Karpas-422 (cell line): ENCODE measurements around the gene LRRC9. TPM values are rescaled to one million over a fixed set of nuclear protein-coding genes. Genes with fewer than 3 reads are reported as not detected.

Experiments
- DNase-seq: peaks from one replicate; pipeline ENCODE4 v3.0.0-alpha.2; 2015
- H2AFZ ChIP-seq: fragments of 200-600 bp; sonication (generic); 2 replicates; pipeline ENCODE4 v1.6.1; 2014; ENCODE audit warnings: antibody characterized with exemption, low read length, mixed read lengths
- H3K27ac ChIP-seq: fragments of 200-600 bp; sonication (generic); 2 replicates; pipeline ENCODE4 v1.5.1; 2014; ENCODE audit warnings: mild to moderate bottlenecking, low read length, moderate library complexity
- H3K27me3 ChIP-seq: fragments of 200-600 bp; sonication (generic); 2 replicates; pipeline ENCODE4 v1.6.1; 2014; ENCODE audit warnings: low read length, mixed read lengths
- H3K36me3 ChIP-seq: fragments of 200-600 bp; sonication (generic); 2 replicates; pipeline ENCODE4 v1.6.1; 2014; ENCODE audit warnings: low read length, mixed read lengths; ENCODE audit not compliant: insufficient read depth
- H3K4me1 ChIP-seq: fragments of 200-600 bp; sonication (generic); 2 replicates; pipeline ENCODE4 v1.6.1; 2014; ENCODE audit warnings: mild to moderate bottlenecking, low read length, mixed read lengths
- H3K4me2 ChIP-seq: fragments of 200-600 bp; sonication (generic); 2 replicates; pipeline ENCODE4 v1.6.1; 2014; ENCODE audit warnings: low read length, low read depth, mild to moderate bottlenecking; ENCODE audit not compliant: poor library complexity, severe bottlenecking
- H3K4me3 ChIP-seq: fragments of 200-600 bp; sonication (generic); 2 replicates; pipeline ENCODE4 v1.5.1; 2014; ENCODE audit warnings: mild to moderate bottlenecking, antibody characterized with exemption, low read length, mixed read lengths
- H3K79me2 ChIP-seq: fragments of 200-600 bp; sonication (generic); 2 replicates; pipeline ENCODE4 v1.6.1; 2014; ENCODE audit warnings: mild to moderate bottlenecking, low read length, mixed read lengths
- H3K9ac ChIP-seq: fragments of 200-600 bp; sonication (generic); 2 replicates; pipeline ENCODE4 v1.6.0; 2014; ENCODE audit warnings: low read length
- H3K9me2 ChIP-seq: fragments of 200-600 bp; sonication (generic), shearing (Covaris generic); replicated peaks from 2 replicates; pipeline ENCODE4 v1.6.0; 2014; ENCODE audit warnings: mild to moderate bottlenecking, low read length, moderate library complexity; ENCODE audit not compliant: insufficient read depth
- H3K9me3 ChIP-seq: fragments of 300-700, 200-600 bp; sonication (generic); 2 replicates; pipeline ENCODE4 v1.6.1; 2014; ENCODE audit warnings: low read length, mixed read lengths
- H4K20me1 ChIP-seq: fragments of 200-600 bp; sonication (generic); 2 replicates; pipeline ENCODE4 v1.6.1; 2014; ENCODE audit warnings: mild to moderate bottlenecking, antibody characterized with exemption, low read length, low read depth; ENCODE audit not compliant: insufficient read depth
- total RNA-seq: library from RNA; depleted of rRNA; stranded (reverse); fragments of >200 nt; shearing (Covaris generic); gene quantifications from 2 replicates; pipeline ENCODE4 v1.2.3, GENCODE V29; 2014; ENCODE audit warnings: low replicate concordance

Gene LRRC9
- total RNA-seq, 1 experiment from 2014 or later: not detected

DNA sequence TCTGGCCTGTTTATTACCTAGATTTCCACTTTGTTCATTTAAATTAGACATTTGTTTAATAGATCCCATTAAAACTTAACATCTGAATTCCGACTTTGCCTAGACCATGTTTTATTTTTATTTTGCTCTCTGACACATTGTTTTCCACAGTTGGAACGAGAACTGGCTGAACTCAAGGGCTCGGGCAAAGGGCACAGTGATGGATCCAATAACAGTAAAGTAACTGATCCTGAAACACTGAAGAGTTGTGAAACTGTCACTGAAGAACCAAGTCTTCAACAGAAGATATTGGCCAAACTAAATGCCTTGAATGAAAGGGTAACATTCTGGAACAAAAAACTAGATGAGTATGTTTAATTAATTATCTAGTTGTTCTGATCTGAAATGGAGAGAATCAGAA is 39.7 kb downstream of the LRRC9 start:
- H3K4me1 ChIP-seq: peaks cover 9% of the 10 kb centered on the region
- no peaks in the 10 kb centered on the region for H3K36me3 ChIP-seq
- H2AFZ ChIP-seq: no peak overlapping the region
- no peak overlapping the region for H3K4me3 ChIP-seq
- H3K27me3 ChIP-seq: 0 out of 2 replicates have a peak, but pooled peaks cover 3% of the 10 kb centered on the region
- H3K4me2 ChIP-seq: no peak overlapping the region
- no peaks in the 10 kb centered on the region for H4K20me1 ChIP-seq
- no peaks in the 10 kb centered on the region for H3K9me2 ChIP-seq
- no peak overlapping the region for H3K27ac ChIP-seq
- no peaks in the 10 kb centered on the region for H3K9me3 ChIP-seq
- H3K79me2 ChIP-seq: no peaks in the 10 kb centered on the region
- H3K9ac ChIP-seq: no peak overlapping the region
- no peak for DNase-seq

DNA sequence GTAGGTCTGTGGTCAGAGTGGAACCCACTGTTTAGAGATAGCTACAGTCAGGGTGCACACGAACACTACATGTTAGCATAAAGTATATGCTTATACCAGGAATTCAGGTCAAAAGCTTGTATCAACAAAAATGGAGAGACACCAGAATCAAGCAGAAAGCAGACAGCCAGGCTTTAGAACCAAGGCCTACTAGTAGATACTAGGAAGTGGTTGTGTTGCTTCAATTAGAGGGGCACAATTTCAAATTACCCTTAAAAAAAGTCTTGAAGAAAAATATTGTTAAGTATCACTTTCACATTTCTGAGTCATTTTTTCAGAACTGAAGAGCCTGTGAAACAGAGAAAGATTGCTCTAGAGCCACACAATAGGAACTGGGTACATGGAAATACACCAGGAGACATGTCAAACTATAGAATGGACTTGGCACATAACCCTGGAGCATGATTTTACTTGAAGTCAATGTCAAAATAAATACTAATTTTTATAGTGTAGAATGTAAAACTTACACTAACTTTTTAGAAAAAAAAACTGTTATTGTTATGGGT is 41.6 kb downstream of the LRRC9 start:
- Histone ChIP-seq H2AFZ (no peak overlapping the region), H3K4me1 (peaks cover 21% of the 10 kb centered on the region), H3K36me3 (no peaks in the 10 kb centered on the region), H3K9me2 (no peaks in the 10 kb centered on the region), H4K20me1 (no peaks in the 10 kb centered on the region), H3K9me3 (no peaks in the 10 kb centered on the region), H3K9ac (no peak overlapping the region), H3K79me2 (no peaks in the 10 kb centered on the region), H3K27ac (no peak overlapping the region), H3K4me2 (no peak overlapping the region), H3K4me3 (no peak overlapping the region), H3K27me3 (no peaks in the 10 kb centered on the region)
- no peak for DNase-seq

DNA sequence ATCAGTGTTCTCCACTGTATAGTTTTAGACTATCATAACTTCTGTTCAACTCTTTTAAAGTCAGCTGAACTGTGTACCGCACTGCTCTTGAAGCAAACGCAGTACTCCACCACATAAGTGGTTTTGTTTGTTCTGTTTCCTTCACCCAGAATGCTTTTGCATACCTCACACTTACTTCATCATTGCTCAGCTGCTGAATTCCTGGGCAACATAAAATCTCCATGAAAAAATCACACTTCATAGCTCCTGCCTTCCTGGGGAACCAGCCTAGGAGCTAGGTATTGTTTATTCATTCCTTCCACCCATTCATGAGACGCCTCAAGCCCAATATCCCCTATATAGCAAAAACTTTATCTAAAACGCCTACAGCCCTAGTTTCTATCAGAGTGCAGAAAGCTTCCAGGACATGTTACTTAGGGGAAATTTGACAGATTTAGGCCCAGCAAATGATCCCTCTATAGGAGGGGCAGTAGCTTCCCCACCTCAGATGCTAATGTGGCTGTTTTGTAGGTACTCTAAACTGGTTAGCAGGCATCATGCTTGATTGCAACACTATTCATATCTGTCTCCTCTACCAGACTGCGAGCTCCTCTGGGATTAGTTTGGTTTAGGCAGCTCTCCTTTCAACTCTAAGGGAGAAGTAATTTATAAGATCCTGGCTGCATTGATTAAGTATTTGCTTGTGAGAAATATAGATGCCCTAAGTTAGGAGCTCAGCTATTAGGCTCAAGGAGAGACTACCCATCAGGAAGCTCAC is 44.5 kb downstream of the LRRC9 start:
- Histone ChIP-seq H3K27ac (peak overlapping the region; percentile 87), H3K79me2 (no peaks in the 10 kb centered on the region), H3K4me3 (peak overlapping the region; percentile 64), H3K4me1 (peaks cover 21% of the 10 kb centered on the region), H2AFZ (peak overlapping the region; percentile 87), H3K9me3 (no peaks in the 10 kb centered on the region), H3K4me2 (peak overlapping the region; percentile 80), H3K9ac (peak overlapping the region; percentile 69), H4K20me1 (no peaks in the 10 kb centered on the region), H3K27me3 (no peaks in the 10 kb centered on the region), H3K36me3 (no peaks in the 10 kb centered on the region), H3K9me2 (no peaks in the 10 kb centered on the region)
- DNase-seq: peak; percentile 50

DNA sequence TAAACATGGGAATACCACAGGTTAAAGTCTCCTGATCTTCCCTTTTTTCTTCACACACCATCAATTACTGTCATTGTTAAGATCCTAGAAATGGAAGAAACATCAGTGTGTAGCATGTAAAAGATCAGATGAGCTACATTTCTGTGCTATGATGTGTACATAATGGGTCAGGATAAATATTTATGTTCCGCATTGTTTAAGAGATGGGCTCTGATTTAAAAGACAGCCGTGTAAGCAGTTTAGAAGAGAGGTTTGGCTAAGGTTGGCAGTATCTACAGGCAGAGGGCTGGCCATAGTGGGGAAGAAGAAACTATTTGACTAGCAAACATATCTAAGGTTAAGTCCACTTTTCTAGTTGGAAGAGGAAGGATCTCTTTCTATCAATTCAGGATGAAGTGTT is 49.4 kb downstream of the LRRC9 start:
- Histone ChIP-seq H3K4me2 (no peak overlapping the region), H3K4me1 (peaks cover 16% of the 10 kb centered on the region), H2AFZ (no peak overlapping the region), H4K20me1 (no peaks in the 10 kb centered on the region), H3K9ac (no peak overlapping the region), H3K27me3 (no peaks in the 10 kb centered on the region), H3K4me3 (no peak overlapping the region), H3K9me3 (no peaks in the 10 kb centered on the region), H3K36me3 (no peaks in the 10 kb centered on the region), H3K27ac (no peak overlapping the region), H3K9me2 (no peaks in the 10 kb centered on the region), H3K79me2 (no peaks in the 10 kb centered on the region)
- DNase-seq: no peak

DNA sequence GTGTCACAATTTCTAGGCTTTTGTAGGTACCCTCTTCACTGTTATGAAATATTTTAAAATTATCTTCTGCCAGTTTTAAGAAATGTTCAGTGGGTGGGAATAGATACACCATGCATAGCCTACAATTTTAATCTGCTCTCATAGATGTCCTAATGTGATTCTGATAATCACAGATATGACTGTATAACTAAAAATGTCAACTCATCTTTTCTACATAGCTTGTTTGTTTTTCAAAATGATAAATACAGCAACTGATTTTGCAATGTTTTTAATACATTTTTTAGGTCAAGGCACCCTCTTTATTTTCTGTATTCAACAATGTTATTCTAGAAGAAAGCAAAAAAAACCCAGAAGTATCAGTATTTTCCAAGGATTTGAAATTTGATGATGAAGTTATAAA is 61.6 kb downstream of the LRRC9 start:
- no peaks in the 10 kb centered on the region for H3K79me2 ChIP-seq
- H3K9me2 ChIP-seq: no peaks in the 10 kb centered on the region

DNA sequence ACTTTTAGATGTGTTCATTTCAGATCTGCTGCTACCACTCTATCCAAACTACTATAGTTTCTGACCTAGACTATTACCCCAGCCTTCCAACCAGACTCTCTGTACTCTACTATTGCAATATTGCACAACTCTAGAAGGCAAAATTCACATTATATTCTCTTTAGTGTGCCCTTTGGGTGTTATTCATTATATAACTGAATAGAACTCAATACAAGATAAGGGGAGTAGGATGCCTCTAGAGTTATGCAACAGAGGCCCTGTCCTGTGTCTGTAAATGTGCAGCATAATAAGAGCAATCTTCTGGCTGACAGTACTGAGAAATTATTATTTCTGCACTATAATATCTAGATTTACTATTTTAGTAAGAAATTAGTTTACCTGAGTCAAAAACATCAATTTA is 63.1 kb downstream of the LRRC9 start:
- no peak for DNase-seq
- Histone ChIP-seq H3K9me3 (no peaks in the 10 kb centered on the region), H3K36me3 (no peaks in the 10 kb centered on the region), H3K9ac (no peak overlapping the region), H3K27me3 (no peaks in the 10 kb centered on the region), H3K4me2 (no peak overlapping the region), H3K27ac (no peak overlapping the region), H3K79me2 (no peaks in the 10 kb centered on the region), H3K4me1 (no peaks in the 10 kb centered on the region), H4K20me1 (no peaks in the 10 kb centered on the region), H3K4me3 (no peak overlapping the region), H2AFZ (no peak overlapping the region), H3K9me2 (no peaks in the 10 kb centered on the region)

More for the DNA sequence above, 61.6 kb downstream of the LRRC9 start:
- Histone ChIP-seq H3K36me3 (no peaks in the 10 kb centered on the region), H3K27me3 (no peaks in the 10 kb centered on the region), H3K4me1 (no peaks in the 10 kb centered on the region), H4K20me1 (no peaks in the 10 kb centered on the region), H2AFZ (no peak overlapping the region), H3K27ac (no peak overlapping the region), H3K9ac (no peak overlapping the region), H3K4me2 (no peak overlapping the region), H3K9me3 (no peaks in the 10 kb centered on the region), H3K4me3 (no peak overlapping the region)
- no peak for DNase-seq

DNA sequence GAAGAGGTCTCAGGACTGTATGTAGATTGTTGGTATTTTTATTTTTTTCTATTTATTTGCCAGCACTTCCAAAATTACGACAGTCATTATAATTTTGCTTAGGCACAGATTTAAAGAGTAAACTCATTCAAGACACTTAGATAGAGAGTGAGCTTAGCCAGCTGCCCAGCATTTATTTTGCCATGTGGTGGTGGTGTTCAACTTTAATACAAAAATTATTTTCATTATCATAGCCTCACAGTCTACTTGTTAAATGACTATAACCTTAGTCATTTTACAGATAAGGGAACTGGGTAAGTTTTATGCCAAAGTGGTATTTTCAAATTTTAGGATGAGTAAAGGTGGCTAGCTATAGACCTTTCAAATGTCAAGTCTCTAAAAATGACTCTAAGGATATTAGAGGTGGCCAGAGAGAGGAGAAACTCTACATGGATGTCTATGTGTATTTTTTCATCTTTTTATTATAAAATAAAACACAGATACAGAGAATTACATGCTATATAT is 66.7 kb downstream of the LRRC9 start:
- Histone ChIP-seq H3K9me3 (no peaks in the 10 kb centered on the region), H3K4me3 (no peak overlapping the region), H3K79me2 (no peaks in the 10 kb centered on the region), H3K27ac (no peak overlapping the region), H3K4me1 (no peaks in the 10 kb centered on the region), H3K4me2 (no peak overlapping the region), H3K36me3 (no peaks in the 10 kb centered on the region), H4K20me1 (no peaks in the 10 kb centered on the region), H3K27me3 (no peaks in the 10 kb centered on the region), H2AFZ (no peak overlapping the region), H3K9me2 (no peaks in the 10 kb centered on the region), H3K9ac (no peak overlapping the region)
- no peak for DNase-seq

DNA sequence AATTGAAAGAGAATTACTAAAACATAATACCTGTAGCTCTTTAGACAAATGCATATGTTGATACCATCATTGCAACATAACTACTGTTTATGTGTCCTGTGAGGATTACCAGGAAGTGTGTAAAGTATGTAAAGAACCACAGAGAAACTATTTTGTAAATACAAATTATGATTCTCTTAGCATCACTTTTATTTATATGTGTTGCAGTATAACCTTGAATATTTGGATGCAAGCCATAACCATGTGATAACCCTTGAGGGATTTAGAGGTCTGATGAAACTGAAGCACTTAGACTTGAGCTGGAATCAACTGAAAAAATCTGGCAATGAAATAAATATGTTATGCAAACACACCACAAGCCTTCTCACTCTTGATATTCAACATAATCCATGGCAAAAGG is 77.5 kb downstream of the LRRC9 start:
- Histone ChIP-seq H3K27ac (no peak overlapping the region), H2AFZ (no peak overlapping the region), H3K4me1 (no peaks in the 10 kb centered on the region), H3K9ac (no peak overlapping the region), H3K4me3 (no peak overlapping the region), H3K9me2 (no peaks in the 10 kb centered on the region), H3K4me2 (no peak overlapping the region), H3K9me3 (no peaks in the 10 kb centered on the region), H3K79me2 (no peaks in the 10 kb centered on the region), H4K20me1 (no peaks in the 10 kb centered on the region), H3K27me3 (no peaks in the 10 kb centered on the region), H3K36me3 (no peaks in the 10 kb centered on the region)
- DNase-seq: no peak
